Mesodermal cell (in vitro differentiated cells): ENCODE results near the gene TTC39A.
A peak's percentile ranks its signal among the peaks of the same experiment; 100 is the strongest.
"Not testable (repeated sequence)": the region's sequence is repeated elsewhere in the genome, so short reads cannot be mapped to it uniquely, and the experiment has no call there.

ENCODE experiments used
- H3K27ac ChIP-seq: 2 replicates; pipeline ENCODE4 v1.7.0; 2013; ENCODE audit warnings: mild to moderate bottlenecking, low read depth, low read length, moderate library complexity; ENCODE audit not compliant: severe bottlenecking
- H3K36me3 ChIP-seq: 2 replicates; pipeline ENCODE4 v1.7.1; 2013; ENCODE audit warnings: mild to moderate bottlenecking, low read length, moderate library complexity; ENCODE audit not compliant: control insufficient read depth, insufficient read depth
- H3K4me1 ChIP-seq: one replicate; pipeline ENCODE4 v1.7.1; 2013; ENCODE audit warnings: mild to moderate bottlenecking, low read length; ENCODE audit not compliant: insufficient read depth, control insufficient read depth, poor library complexity, severe bottlenecking
- H3K4me3 ChIP-seq: 2 replicates; pipeline ENCODE4 v1.7.0; 2013; ENCODE audit warnings: low read length, control low read depth, mild to moderate bottlenecking; ENCODE audit not compliant: insufficient read depth, poor library complexity, severe bottlenecking; ENCODE audit errors: extremely low read depth
- H3K9me3 ChIP-seq: 2 replicates; pipeline ENCODE4 v1.7.1; 2013; ENCODE audit warnings: mild to moderate bottlenecking, low read length, moderate library complexity; ENCODE audit not compliant: control insufficient read depth
- WGBS, 2 experiments: methylation state at CpG; one replicate each; pipeline ENCODE4 v1.1.5; 2013; ENCODE audit warnings: missing lambda C conversion rate in 2 of 2; ENCODE audit not compliant: insufficient coverage in 2 of 2; 5-methylcytosine and 5-hydroxymethylcytosine counted together

The TTC39A gene

DNA sequence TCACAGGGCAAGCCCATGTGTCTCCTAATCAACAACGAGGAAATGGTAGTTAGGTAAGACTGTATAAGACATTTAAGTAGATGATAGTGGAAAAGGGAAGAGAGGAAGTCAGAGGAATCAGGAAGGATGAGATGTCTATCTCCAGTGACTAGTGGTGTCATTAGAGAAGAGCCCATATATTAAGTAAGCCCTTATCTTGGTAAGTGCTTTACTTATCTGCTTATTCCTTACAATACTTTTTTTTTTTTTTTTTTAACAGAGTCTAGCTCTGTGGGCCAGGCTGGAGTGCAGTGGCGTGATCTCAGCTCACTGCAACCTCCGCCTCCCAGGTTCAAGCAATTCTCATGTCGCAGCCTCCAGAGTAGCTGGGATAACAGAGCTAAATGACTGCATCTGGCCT is 64.7 kb downstream of the TTC39A start:
- Histone ChIP-seq H3K4me3 (no peak overlapping the region), H3K9me3 (no peaks in the 10 kb centered on the region), H3K36me3 (peaks cover 22% of the 10 kb centered on the region), H3K27ac (no peak overlapping the region), H3K4me1 (peaks cover 26% of the 10 kb centered on the region)
- WGBS, 2 experiments = 92 to 94% methylated on average over 2 to 4 of the region's 4 CpGs

- H3K4me3 ChIP-seq = no peak overlapping the region
- WGBS, 2 experiments = 76 to 78% methylated on average over 3 of the region's 3 CpGs
- peak overlapping the region; percentile 83 for H3K27ac ChIP-seq
- H3K4me1 ChIP-seq = peaks cover 32% of the 10 kb centered on the region
- no peaks in the 10 kb centered on the region for H3K9me3 ChIP-seq
- H3K36me3 ChIP-seq = peaks cover 10% of the 10 kb centered on the region
Measured at GRCh38 chr1:51264451-51264850, 65.9 kb downstream of the TTC39A start.

DNA sequence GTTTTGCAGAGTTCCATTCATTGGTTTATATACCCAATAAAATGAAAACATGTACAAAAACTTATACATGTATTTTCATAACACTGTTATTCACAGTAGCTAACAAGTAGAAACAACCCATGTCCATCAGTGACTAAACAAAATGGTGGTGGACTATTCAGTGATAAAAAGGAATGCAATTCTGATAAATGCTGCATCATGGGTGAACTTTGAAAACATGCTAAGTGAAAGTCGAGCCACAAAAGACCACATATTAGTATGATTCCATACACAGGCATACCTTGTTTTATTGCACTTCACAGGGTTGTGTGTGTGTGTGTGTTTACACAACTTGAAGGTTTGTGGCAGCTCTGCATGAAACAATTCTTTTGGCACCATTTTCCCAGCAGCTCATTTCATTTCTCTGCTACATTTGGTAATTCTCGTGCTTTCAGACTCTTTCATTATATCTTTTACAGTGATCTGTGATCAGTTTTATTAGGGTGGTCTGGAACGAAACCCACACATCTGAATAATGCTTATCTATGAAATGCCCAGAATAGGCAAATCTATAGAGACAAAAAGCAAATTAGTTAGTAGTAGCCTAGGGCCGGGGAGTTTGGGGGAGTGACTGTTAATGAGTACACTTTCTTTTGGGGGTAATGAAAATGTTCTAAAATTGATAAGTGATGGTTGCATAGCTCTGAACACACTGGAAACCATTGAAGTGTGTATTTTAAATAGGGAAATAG is 67.0 kb downstream of the TTC39A start:
- WGBS, 2 experiments = 93 to 100% methylated on average over 1 of the region's 4 CpGs
- Histone ChIP-seq H3K9me3 (no peaks in the 10 kb centered on the region), H3K27ac (no peak overlapping the region), H3K4me3 (no peak overlapping the region), H3K36me3 (peaks cover 4% of the 10 kb centered on the region), H3K4me1 (peaks cover 40% of the 10 kb centered on the region)

- Histone ChIP-seq H3K27ac (no peak overlapping the region), H3K36me3 (peaks cover 17% of the 10 kb centered on the region), H3K4me3 (no peak overlapping the region), H3K4me1 (peaks cover 16% of the 10 kb centered on the region), H3K9me3 (no peaks in the 10 kb centered on the region)
- WGBS, 2 experiments = 90 to 92% methylated on average over 2 to 3 of the region's 3 CpGs
Measured at GRCh38 chr1:51255331-51255730, 75.0 kb downstream of the TTC39A start.

- 100% methylated on average over 1 to 2 of the region's 5 CpGs for WGBS, 2 experiments
Measured at GRCh38 chr1:51253691-51254090, 76.7 kb downstream of the TTC39A start.

GRCh38 chr1:51252366-51252765 is 78.0 kb downstream of the TTC39A start:
- Histone ChIP-seq H3K9me3 (no peaks in the 10 kb centered on the region), H3K27ac (no peak overlapping the region), H3K4me3 (no peak overlapping the region), H3K36me3 (peaks cover 13% of the 10 kb centered on the region), H3K4me1 (no peaks in the 10 kb centered on the region)
- 95 to 100% methylated on average over 4 to 5 of the region's 6 CpGs for WGBS, 2 experiments

More at GRCh38 chr1:51253691-51254090, 76.7 kb downstream of the TTC39A start:
- H3K9me3 ChIP-seq = no peaks in the 10 kb centered on the region
- peaks cover 17% of the 10 kb centered on the region for H3K36me3 ChIP-seq
- H3K4me1 ChIP-seq = peaks cover 10% of the 10 kb centered on the region
- no peak overlapping the region for H3K27ac ChIP-seq
- no peak overlapping the region for H3K4me3 ChIP-seq

DNA sequence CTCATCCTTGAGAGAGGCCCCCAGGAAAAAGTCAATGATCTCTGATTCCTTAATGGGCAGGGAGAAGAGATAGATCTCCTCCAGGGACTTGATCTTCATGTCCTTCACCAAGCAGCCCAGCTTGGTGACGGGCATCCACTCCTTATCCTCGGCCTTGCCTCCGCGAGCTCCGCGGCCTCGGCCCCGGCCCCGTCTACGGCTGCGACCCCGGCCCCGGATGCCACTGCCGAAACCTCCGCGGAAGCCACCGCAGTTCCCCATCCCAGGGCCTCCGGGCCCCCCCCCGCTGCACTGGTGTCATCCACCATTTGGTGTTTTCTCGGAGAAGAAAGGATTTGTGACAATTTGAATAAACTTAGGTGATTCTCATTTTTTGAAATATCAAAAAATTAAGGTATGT is 79.2 kb downstream of the TTC39A start:
- not testable (repeated sequence) for H3K27ac ChIP-seq, H3K4me3 ChIP-seq, H3K9me3 ChIP-seq, H3K4me1 ChIP-seq, H3K36me3 ChIP-seq
- WGBS, 2 experiments = 95 to 98% methylated on average over 14 to 16 of the region's 20 CpGs

DNA sequence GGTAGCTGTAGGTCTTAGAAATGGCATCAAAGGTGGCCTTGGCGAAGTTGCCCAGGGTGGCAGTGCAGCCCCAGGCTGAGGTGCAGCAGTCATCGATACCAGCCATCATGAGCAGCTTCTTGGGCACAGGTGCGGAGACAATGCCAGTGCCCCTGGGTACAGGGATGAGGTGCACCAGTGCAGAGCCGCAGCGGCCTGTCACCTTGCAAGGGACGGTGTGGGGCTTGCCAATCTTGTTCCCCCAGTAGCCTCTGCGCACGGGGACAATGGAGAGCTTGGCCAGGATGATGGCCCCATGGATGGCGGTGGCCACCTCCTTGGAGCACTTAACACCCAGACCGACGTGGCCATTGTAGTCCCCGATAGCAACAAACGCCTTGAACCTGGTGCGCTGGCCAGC is 79.6 kb downstream of the TTC39A start:
- H3K9me3 ChIP-seq, H3K36me3 ChIP-seq, H3K4me1 ChIP-seq, H3K27ac ChIP-seq, H3K4me3 ChIP-seq: not testable (repeated sequence)
- WGBS, 2 experiments = 97 to 98% methylated on average over 10 to 14 of the region's 14 CpGs

GRCh38 chr1:51249445-51249844 is 80.9 kb downstream of the TTC39A start:
- Histone ChIP-seq H3K4me3 (no peak overlapping the region), H3K36me3 (peaks cover 14% of the 10 kb centered on the region), H3K4me1 (no peaks in the 10 kb centered on the region), H3K9me3 (no peaks in the 10 kb centered on the region), H3K27ac (no peak overlapping the region)
- no CpG with 5 or more reads among the region's 1 CpG for WGBS, 2 experiments

- H3K36me3 ChIP-seq = peaks cover 18% of the 10 kb centered on the region
- no peak overlapping the region for H3K27ac ChIP-seq
- WGBS, 2 experiments = no CpG with 5 or more reads among the region's 1 CpG
- no peaks in the 10 kb centered on the region for H3K4me1 ChIP-seq
- H3K9me3 ChIP-seq = no peaks in the 10 kb centered on the region
- no peak overlapping the region for H3K4me3 ChIP-seq
Measured at GRCh38 chr1:51247499-51247898, 82.9 kb downstream of the TTC39A start.

DNA sequence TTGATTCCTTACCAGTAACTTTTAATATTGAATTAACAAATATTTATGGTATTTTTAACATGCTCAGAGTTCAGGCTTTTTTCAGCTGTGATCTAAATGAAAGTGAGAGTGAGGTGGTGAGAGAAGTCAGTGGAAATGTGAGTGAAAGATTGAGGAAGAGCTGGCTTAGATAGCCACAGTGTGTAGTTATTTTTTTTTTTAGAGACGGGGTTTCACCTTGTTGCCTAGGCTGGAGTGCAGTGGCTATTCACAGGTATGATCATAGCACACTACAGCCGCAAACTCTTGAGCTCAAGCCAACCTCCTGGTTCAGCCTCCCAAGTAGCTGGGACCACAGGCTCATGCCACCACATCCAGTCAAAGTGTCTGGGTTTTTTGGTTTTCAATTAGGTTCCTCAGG is 83.3 kb downstream of the TTC39A start:
- no peak overlapping the region for H3K27ac ChIP-seq
- no peak overlapping the region for H3K4me3 ChIP-seq
- H3K4me1 ChIP-seq = no peaks in the 10 kb centered on the region
- peaks cover 13% of the 10 kb centered on the region for H3K36me3 ChIP-seq
- no peaks in the 10 kb centered on the region for H3K9me3 ChIP-seq
- WGBS, 2 experiments = 88 to 100% methylated on average over 1 to 2 of the region's 2 CpGs
